Left cardiac atrium (tissue), 4 donors: ENCODE results near the gene TSR3. TPM values are rescaled to one million over a fixed set of nuclear protein-coding genes. Genes with fewer than 3 reads are reported as not detected.
A peak's percentile ranks its signal among the peaks of the same experiment; 100 is the strongest.

Experiments
- ATAC-seq, 2 donors: fragments of 200-7000 bp; cut with Tn5 transposase; one replicate each; pipeline ENCODE4 v1.9.1; 2020; ENCODE audit warnings: mild to moderate bottlenecking in 2 of 2, moderate library complexity in 2 of 2
- DNase-seq: peaks from one replicate; pipeline ENCODE4 v3.0.0-alpha.2; 2020
- intact Hi-C, 2 donors: fragments of 100-400 bp; cut with DNase I; formaldehyde crosslinking; loops; one replicate each; pipeline versions ENCODE4 v1.14.1 to v1.15.1; 2022 to 2023
- total RNA-seq, 2 donors: library from RNA; stranded (reverse); fragmentation: NEBNext Ultra II Directional; extraction: Animal tissue kit (Norgen Biotek cat#: 25700); gene quantifications; one replicate each; pipeline ENCODE4 v1.2.1, GENCODE V29; 2021
- donor health status: DM: no; HTN: yes; CAD: no.
- donor health status: DM: no; HTN: yes; CAD: no; lungs with severe emphysema.
- donor health status: DM: yes; HTN: yes; CAD: no.
- donor health status: Dilated cardiomyopathy.

Gene TSR3
- total RNA-seq, 2 donors from 2014 or later = 44.5 to 59.1 TPM

- intact Hi-C loops = no loop called here
- ATAC-seq (peak in 1 of 2 donors; percentile 30), DNase-seq (no peak)
Measured at GRCh38 chr16:1357906-1358566, 6.4 kb upstream of the TSR3 start.

GRCh38 chr16:1356061-1356900, 4.6 kb upstream of the TSR3 start:
- intact Hi-C loops = no loop called here
- DNase-seq (no peak), ATAC-seq (no peak)

DNA sequence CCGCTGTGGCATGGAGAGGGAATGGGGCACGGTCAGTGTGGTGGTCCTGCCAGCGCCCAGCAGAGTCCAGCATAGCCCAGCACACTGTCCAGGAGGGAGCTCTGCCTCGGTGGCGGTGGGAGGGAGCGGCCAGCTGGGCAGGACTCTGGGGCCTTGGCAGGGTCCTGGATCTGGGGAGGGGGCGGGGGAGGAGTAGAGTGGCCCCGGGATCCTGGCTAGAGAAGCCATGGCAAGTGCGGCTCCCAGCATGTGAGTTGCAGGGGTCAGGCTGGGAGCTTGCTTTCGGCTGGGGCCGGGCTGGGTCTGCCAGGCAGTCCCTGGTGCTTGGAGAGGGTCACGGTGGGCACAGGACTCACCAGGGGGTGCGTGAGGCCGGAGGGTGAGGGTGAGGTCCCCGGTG, 3.9 kb upstream of the TSR3 start:
- ATAC-seq (no peak), DNase-seq (no peak)
- intact Hi-C loops = no loop called here

DNA sequence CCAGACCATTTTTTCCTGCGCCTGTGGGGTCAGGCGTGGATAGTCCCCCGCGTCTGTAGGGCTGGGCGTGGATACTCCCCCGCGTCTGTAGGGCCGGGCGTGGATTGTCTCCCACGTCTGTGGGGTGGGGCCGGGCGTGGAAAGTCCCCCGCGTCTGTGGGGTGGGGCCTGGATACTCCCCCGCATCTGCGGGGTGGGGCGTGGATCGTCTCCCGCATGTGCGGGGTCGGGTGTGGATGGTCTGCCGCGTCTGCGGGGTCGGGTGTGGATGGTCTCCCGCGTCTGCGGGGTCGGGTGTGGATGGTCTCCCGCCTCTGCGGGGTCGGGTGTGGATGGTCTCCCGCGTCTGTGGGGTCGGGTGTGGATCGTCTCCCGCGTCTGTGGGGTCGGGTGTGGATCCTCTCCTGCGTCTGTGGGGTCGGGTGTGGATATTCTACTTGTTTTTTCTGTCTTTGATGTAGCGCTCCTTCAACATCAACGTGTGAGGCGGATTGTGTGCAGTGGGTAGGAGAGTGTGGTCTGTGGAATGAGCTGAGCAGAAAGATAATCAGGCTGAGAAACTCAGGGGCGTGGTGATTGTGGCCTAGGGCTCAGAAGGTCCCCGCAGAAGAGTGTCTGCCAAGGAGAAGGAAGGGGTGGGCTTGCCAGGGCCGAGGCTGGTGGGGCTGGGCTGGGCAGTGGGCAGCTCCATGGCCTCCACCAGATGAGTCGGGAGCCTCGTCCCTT, 3.3 kb upstream of the TSR3 start:
- intact Hi-C loops = no loop called here
- ATAC-seq (no peak), DNase-seq (no peak)

DNA sequence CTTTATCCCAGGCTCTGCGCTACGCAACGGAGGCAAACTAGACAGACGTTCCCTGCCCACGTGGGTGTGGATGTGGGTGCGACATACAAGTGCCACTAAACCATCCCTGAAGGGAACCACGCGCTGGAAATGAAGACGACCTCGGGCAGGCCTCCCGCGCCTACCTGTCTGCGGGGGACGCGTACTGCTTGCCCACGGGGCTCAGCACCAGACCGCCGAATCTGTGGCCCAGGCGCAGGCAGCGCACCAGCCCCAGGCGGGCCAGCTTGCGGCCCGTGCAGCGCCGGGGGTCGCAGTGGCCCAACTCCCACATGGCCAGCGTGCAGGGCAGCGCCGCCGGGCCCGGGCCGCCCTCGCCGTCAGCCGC, 480 bp downstream of the TSR3 start:
- peak; percentile 4 to 28 for ATAC-seq
- no peak for DNase-seq
- intact Hi-C loops = no loop called here

DNA sequence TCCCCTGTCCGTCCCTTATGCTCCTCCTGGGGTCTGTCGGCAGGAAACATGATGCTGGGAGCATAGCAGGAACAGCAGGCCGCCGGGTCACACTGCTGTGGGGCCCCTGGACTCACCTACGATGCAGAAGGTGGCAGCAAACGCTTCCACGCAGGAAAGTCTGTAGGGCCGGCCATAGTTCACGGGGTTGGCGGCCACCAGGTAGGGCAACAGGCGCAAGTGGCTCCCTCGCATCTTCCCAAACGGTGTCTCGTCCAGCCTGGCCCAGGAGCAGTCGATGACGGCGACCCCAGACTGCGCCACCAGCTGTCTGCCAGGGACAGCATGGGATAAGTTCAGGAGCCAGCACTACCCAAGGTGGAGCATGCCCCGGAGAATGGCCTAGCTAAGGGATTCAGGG, 987 bp downstream of the TSR3 start:
- ATAC-seq = no peak
- intact Hi-C loops = no loop called here
- DNase-seq = no peak

DNA sequence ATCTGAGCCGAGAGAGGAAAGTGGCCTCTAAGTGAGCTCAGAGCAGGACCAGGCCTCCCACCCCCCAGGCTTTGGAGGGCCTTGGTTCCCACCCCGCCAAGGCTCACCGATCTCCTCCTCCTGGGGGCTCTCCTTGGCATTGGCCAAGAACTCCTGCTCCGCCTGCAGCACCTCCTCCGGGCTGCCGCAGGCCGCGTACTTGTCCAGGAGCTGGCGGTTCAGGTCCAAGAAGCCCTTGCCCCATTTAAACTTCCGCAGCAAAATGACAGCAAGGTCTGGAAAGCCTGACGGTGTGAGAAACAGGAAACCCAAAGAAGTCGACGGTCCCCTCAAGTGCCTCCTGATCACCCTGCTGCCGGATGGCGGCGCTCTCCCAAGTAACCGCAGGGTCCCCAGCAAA, 1.7 kb downstream of the TSR3 start:
- intact Hi-C loops = no loop called here
- no peak for ATAC-seq

GRCh38 chr16:1349351-1349750, 2.3 kb downstream of the TSR3 start:
- intact Hi-C loops = no loop called here
- ATAC-seq = no peak
- DNase-seq = no peak

More for the DNA sequence above, 1.7 kb downstream of the TSR3 start:
- no peak for DNase-seq

GRCh38 chr16:1348926-1349325, 2.8 kb downstream of the TSR3 start:
- DNase-seq = no peak
- intact Hi-C loops = no loop called here
- no peak for ATAC-seq

GRCh38 chr16:1348441-1348840, 3.2 kb downstream of the TSR3 start:
- DNase-seq = no peak
- intact Hi-C loops = no loop called here
- no peak for ATAC-seq

DNA sequence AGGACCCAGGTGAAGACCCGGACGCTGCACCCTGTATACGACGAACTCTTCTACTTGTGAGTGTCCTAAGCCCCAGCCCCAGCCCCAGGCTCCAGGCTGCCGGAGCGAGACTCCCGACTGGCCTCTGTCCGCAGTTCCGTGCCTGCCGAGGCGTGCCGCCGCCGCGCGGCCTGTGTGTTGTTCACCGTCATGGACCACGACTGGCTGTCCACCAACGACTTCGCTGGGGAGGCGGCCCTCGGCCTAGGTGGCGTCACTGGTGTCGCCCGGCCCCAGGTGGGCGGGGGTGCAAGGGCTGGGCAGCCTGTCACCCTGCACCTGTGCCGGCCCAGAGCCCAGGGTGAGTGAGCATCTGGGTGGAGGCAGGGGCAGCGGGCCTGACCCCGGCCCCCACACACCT, 3.7 kb downstream of the TSR3 start:
- DNase-seq = no peak
- ATAC-seq = no peak
- intact Hi-C loops = no loop called here

- intact Hi-C loops = no loop called here
- DNase-seq (no peak), ATAC-seq (no peak)
Measured at GRCh38 chr16:1347286-1347855, 4.3 kb downstream of the TSR3 start.

DNA sequence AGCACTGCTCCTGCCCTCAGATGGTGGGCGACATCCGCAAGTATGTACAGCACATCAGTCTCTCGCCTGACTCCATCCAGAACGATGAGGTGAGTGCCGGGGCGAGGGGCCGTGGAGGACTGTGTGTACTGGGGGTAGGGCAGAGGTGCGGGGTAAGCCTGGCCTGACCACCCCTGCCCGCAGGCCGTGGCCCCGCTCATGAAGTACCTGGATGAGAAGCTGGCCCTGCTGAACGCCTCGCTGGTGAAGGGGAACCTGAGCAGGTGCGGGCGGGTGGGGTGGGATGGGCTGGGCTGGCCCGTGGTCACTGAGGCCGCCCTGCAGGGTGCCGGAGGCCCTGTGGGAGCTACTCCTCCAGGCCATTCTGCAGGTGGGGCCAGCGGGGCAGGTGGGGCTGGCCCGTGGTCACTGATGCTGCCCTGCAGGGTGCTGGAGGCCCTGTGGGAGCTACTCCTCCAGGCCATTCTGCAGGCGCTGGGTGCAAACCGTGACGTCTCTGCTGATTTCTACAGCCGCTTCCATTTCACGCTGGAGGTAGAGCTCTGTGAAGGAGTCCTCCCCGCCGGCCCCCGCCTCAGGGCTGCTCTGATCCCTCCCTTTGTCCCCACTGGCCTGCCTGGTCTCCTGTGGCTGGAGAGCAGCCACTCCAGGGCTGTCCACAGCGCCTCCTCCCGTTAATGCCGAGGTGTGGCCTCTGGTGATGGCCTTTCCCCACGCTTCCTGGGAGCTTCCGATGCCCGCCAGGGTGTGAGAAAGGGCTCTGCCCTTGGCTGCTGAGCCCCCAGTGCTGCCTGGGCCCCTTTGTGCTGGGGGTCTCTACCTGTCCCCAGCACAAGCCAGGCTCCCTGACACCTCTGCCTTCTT, 5.0 kb downstream of the TSR3 start:
- intact Hi-C loops = no loop called here
- no peak for DNase-seq
- no peak for ATAC-seq

DNA sequence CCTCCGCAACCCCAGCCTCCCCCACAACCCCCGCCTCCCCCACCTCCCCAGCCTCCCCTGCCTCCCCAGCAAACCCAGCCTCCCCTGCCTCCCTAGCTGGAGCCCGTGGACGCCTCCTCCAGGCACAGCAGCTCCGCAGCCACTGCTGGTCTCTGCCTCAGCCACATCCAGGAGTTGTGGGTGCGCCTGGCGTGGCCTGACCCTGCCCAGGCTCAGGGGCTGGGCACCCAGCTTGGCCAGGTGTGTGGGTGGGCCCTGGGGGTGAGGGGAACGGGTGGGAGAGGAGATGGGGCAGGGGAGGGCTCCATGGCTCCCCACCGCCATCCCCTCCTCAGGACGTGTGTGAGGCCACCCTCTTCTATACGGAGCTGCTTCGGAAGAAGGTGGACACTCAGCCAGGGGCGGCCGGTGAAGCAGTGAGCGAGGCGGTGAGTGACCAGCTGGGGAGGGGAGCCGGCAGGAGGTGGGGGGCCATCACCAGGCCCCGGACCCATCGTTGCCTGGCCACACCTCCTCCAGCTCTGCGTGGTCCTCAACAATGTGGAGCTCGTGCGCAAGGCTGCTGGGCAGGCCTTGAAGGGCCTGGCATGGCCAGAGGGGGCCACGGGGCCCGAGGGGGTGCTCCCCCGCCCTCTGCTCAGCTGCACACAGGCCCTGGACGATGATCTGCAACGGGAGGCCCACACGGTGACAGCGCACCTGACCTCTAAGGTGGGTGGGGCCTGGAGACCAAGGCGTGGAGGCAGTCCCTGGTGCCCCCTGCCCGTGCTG, 5.8 kb downstream of the TSR3 start:
- no peak for DNase-seq
- no peak for ATAC-seq
- intact Hi-C loops = no loop called here

DNA sequence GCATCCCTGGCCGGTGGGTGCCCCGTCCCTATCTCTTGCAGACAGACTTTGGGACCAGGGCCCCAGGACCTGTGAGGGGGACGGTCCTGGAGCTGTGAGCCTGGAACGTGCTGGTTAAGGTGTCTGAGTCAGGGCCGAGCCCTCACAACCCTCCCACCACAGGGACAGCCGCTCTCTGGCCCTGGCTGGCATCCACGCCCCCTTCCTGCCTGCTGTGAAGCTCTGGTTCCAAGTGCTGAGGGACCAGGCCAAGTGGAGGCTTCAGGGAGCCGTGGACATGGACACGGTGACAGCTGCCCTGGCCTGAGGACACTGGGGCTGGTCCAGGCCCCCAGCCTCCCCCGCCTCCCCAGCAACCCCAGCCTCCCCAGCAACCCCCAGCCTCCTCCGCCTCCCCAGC, 6.6 kb downstream of the TSR3 start:
- ATAC-seq (no peak), DNase-seq (no peak)
- intact Hi-C loops = no loop called here

DNA sequence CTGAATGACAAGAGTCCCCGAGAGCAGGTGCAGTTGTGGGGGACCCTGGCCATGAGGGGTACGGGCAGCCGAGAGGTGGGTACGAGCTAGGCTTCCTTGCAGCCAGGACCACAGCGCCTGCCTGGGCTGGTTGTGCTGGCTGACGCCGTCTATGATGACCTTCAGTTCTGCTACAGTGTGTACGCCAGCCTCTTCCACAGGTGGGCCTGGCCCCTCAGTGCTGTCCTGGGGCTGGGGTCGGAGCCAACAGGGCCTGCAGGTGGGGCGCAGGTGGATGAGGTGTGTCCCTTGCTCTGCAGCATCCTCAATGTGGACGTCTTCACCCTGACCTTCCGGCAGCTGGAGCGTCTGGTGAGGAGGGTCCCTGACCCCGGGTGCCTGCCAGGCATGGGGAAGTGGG, 7.2 kb downstream of the TSR3 start:
- intact Hi-C loops = no loop called here
- no peak for ATAC-seq
- no peak for DNase-seq

- intact Hi-C loops = no loop called here
- DNase-seq = no peak
- ATAC-seq = no peak
Measured at GRCh38 chr16:1343428-1344242, 8.0 kb downstream of the TSR3 start.
